ENCODE data around the gene SYCE1L.

DNA sequence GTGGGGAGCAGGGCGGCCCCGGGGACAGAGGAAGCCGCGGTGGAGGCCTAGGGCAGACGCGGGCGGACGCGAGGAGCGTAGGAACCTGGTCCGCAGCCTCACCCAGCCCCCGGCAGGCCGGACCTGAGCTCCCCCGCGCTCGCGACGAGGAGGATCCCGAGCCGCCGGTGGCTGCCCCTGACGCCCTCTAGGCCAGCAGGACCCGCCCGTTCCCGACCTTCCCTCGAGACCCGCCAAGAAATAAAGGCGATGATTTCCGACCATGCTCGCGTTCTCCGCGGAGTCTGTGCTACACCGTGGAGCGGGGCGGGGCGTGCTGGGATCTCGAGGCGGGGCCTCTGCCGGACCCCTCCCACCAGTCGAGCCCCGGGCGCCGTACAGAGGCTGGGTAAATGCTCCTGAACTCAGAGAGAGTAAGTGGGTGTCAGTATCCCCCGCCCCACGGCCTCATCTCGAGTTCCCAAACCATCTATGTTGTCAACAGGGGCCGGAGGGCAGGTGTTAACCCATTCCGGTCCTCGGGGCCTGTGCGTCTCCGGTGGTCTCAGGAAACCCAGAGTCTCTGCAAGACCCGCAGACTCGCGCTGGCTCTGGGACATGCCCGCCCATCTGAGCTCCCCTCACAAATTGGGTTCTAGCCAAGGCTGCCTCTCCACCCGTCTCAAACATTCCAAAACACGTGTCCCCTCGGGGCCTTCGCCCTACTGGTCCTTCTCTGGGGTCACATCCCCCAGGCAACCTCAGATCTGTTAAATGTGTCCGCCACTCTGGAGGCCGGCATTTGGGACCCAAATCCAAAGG is 13.7 kb downstream of the SYCE1L start:
- TF ChIP-seq, protein P1, sequence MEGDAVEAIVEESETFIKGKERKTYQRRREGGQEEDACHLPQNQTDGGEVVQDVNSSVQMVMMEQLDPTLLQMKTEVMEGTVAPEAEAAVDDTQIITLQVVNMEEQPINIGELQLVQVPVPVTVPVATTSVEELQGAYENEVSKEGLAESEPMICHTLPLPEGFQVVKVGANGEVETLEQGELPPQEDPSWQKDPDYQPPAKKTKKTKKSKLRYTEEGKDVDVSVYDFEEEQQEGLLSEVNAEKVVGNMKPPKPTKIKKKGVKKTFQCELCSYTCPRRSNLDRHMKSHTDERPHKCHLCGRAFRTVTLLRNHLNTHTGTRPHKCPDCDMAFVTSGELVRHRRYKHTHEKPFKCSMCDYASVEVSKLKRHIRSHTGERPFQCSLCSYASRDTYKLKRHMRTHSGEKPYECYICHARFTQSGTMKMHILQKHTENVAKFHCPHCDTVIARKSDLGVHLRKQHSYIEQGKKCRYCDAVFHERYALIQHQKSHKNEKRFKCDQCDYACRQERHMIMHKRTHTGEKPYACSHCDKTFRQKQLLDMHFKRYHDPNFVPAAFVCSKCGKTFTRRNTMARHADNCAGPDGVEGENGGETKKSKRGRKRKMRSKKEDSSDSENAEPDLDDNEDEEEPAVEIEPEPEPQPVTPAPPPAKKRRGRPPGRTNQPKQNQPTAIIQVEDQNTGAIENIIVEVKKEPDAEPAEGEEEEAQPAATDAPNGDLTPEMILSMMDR (IDR thresholded peaks at IDR 0.05; ENCODE audit: low read depth, low read length, poor library complexity, severe bottlenecking), result no peak
- no peak for TF ChIP-seq EZH2phosphoT487 (IDR thresholded peaks at IDR 0.05; ENCODE audit: borderline replicate concordance, low read length)
